ENCODE results near the gene PCDHB4.

- TF ChIP-seq POLR2A (IDR thresholded peaks at IDR 0.05; ENCODE audit: low read depth, low read length) = no peak
- TF ChIP-seq CTCF (IDR thresholded peaks at IDR 0.05; ENCODE audit: extremely low read depth in 1 of 2, insufficient read depth in 1 of 2, low read depth in 1 of 2, low read length in 2 of 2) = no peak
- no peak for TF ChIP-seq POLR2AphosphoS5 (IDR thresholded peaks at IDR 0.05; ENCODE audit: insufficient read depth, low read depth, low read length)
- TF ChIP-seq MAX (IDR thresholded peaks at IDR 0.05; ENCODE audit: insufficient read depth, insufficient read length) = no peak
- TF ChIP-seq EZH2 (IDR thresholded peaks at IDR 0.05; ENCODE audit: borderline replicate concordance, low read depth, low read length, severe bottlenecking) = no peak
- TF ChIP-seq GATA2 (IDR thresholded peaks at IDR 0.05; ENCODE audit: insufficient read depth, insufficient read length, low read depth, low read length) = no peak
- no peak for TF ChIP-seq FOS (IDR thresholded peaks at IDR 0.05; ENCODE audit: borderline replicate concordance, insufficient read depth, low read length)
- no peak for TF ChIP-seq MYC (IDR thresholded peaks at IDR 0.05; ENCODE audit: low read depth, low read length)
These were observed 39.4 kb upstream of the PCDHB4 start for GRCh38 chr5:141082228-141082627.

Measured in endothelial cell of umbilical vein (primary cell).